B cell (primary cell): ENCODE measurements around the gene ZBTB47. TPM values are rescaled to one million over a fixed set of nuclear protein-coding genes. Genes with fewer than 3 reads are reported as not detected.

Experiments used
- ATAC-seq: fragments of 200-7000 bp; cut with Tn5 transposase; one replicate; pipeline ENCODE4 v1.10.0; 2021; ENCODE audit warnings: low read depth, mild to moderate bottlenecking, moderate number of reproducible peaks, moderate library complexity
- CTCF ChIA-PET: fragments of 350-600 bp; sonication (Branson Sonifier 250); formaldehyde crosslinking; loops from one replicate; lab custom pipeline; 2021; ENCODE audit warnings: antibody characterized with exemption, inconsistent platforms; lab: Charles Lee
- POLR2A ChIA-PET: fragments of 350-600 bp; sonication (Branson Sonifier 250); formaldehyde crosslinking; loops from one replicate; lab custom pipeline; 2021; ENCODE audit warnings: antibody characterized with exemption; lab: Charles Lee
- DNase-seq: peaks from one replicate; pipeline ENCODE4 v3.0.0; 2013
- H2AFZ ChIP-seq: 2 replicates; pipeline ENCODE4 v1.6.1; 2012; ENCODE audit warnings: mild to moderate bottlenecking, low read depth, low read length; ENCODE audit not compliant: insufficient read depth, poor library complexity, severe bottlenecking
- H3K27ac ChIP-seq, 2 donors: 1 replicate in 1 of 2; 2 replicates in 1 of 2; pipeline ENCODE4 v1.5.1; 2012 to 2013; ENCODE audit warnings: low read length in 2 of 2, mild to moderate bottlenecking in 2 of 2, moderate library complexity in 1 of 2
- H3K27me3 ChIP-seq, 4 experiments: fragments of 200-600 bp in 1 of 4; sonication (generic) in 1 of 4; replicated peaks in 1 of 4; 1 replicate in 2 of 4; 2 replicates in 2 of 4; pipeline versions ENCODE4 v1.6.1 to v1.7.0; 2013 to 2016; ENCODE audit warnings: low read length in 3 of 4, mild to moderate bottlenecking in 2 of 4, mixed read lengths in 1 of 4, moderate library complexity in 1 of 4; ENCODE audit not compliant: insufficient read depth in 4 of 4, control insufficient read depth in 3 of 4; ENCODE audit errors: control extremely low read depth in 1 of 4
- H3K36me3 ChIP-seq, 2 experiments: replicated peaks in 1 of 2; 1 replicate in 1 of 2; 2 replicates in 1 of 2; pipeline versions ENCODE4 v1.6.1 to v1.7.1; 2013; ENCODE audit warnings: low read length in 1 of 2; ENCODE audit not compliant: insufficient read depth in 2 of 2, control insufficient read depth in 1 of 2; ENCODE audit errors: control extremely low read depth in 1 of 2, extremely low read depth in 1 of 2
- H3K4me1 ChIP-seq, 2 donors: fragments of 200-600 bp in 1 of 2; sonication (generic) in 1 of 2; 1 replicate in 1 of 2; 2 replicates in 1 of 2; pipeline versions ENCODE4 v1.5.1 to v1.6.1; 2013 to 2017; ENCODE audit warnings: low read length in 2 of 2; ENCODE audit not compliant: control insufficient read depth in 2 of 2, insufficient read depth in 2 of 2
- H3K4me2 ChIP-seq: replicated peaks from 2 replicates; pipeline ENCODE3; 2012; ENCODE audit warnings: mild to moderate bottlenecking, low read depth, low read length; ENCODE audit not compliant: poor library complexity, severe bottlenecking
- H3K4me3 ChIP-seq, 5 experiments: fragments of 200-600 bp in 1 of 5; sonication (generic) in 1 of 5; 1 replicate in 3 of 5; 2 replicates in 2 of 5; pipeline versions ENCODE4 v1.5.1 to v1.7.0; 2011 to 2016; ENCODE audit warnings: low read length in 4 of 5, mild to moderate bottlenecking in 4 of 5, low read depth in 2 of 5, control low read depth in 1 of 5, moderate library complexity in 1 of 5; ENCODE audit not compliant: insufficient read depth in 1 of 5; ENCODE audit errors: control extremely low read depth in 1 of 5, extremely low read depth in 1 of 5
- H3K79me2 ChIP-seq: fragments of 200-600 bp; sonication (generic); one replicate; pipeline ENCODE4 v1.6.0; 2016; ENCODE audit warnings: low read length; ENCODE audit not compliant: control insufficient read depth, insufficient read depth
- H3K9ac ChIP-seq: fragments of 200-600 bp; sonication (generic); 2 replicates; pipeline ENCODE4 v1.6.1; 2017; ENCODE audit warnings: mild to moderate bottlenecking, low read length, moderate library complexity
- H3K9me3 ChIP-seq, 3 donors: one replicate each; pipeline versions ENCODE4 v1.6.1 to v1.7.1; 2013; ENCODE audit warnings: low read length in 2 of 3; ENCODE audit not compliant: control insufficient read depth in 2 of 3, insufficient read depth in 1 of 3; ENCODE audit errors: control extremely low read depth in 1 of 3
- H4K20me1 ChIP-seq: 2 replicates; pipeline ENCODE4 v1.6.0; 2012; ENCODE audit warnings: mild to moderate bottlenecking, low read length; ENCODE audit not compliant: insufficient read depth, control insufficient read depth, poor library complexity, severe bottlenecking
- H3K27ac Mint-ChIP-seq: one replicate; pipeline ENCODE4 v1.8.0; 2021; ENCODE audit warnings: mixed read lengths
- H3K27me3 Mint-ChIP-seq: one replicate; pipeline ENCODE4 v1.8.0; 2021; ENCODE audit warnings: mixed read lengths
- H3K4me1 Mint-ChIP-seq: one replicate; pipeline ENCODE4 v1.8.0; 2021; ENCODE audit warnings: mixed read lengths
- H3K4me3 Mint-ChIP-seq: one replicate; pipeline ENCODE4 v1.8.0; 2021; ENCODE audit warnings: mixed read lengths
- H3K9me3 Mint-ChIP-seq: one replicate; pipeline ENCODE4 v1.8.0; 2022; ENCODE audit warnings: mixed read lengths; ENCODE audit not compliant: insufficient read depth
- CTCF ChIP-seq: fragments of 200-600 bp; IDR thresholded peaks from one replicate; pipeline ENCODE4 v1.8.0; 2022; ENCODE audit warnings: antibody characterized with exemption, mild to moderate bottlenecking
- EZH2 ChIP-seq: IDR thresholded peaks from 2 replicates; pipeline ENCODE4 v1.6.1; 2012; ENCODE audit warnings: borderline replicate concordance, low read depth, mild to moderate bottlenecking, moderate library complexity, low read length; ENCODE audit not compliant: insufficient read depth, poor library complexity, severe bottlenecking
- WGBS: methylation state at CpG from one replicate; pipeline ENCODE4 v1.1.5; 2013; ENCODE audit warnings: missing lambda C conversion rate; ENCODE audit not compliant: insufficient coverage; 5-methylcytosine and 5-hydroxymethylcytosine counted together
- intact Hi-C: fragments of 100-400 bp; cut with micrococcal nuclease; formaldehyde crosslinking; loops from one replicate; pipeline ENCODE4 v1.10.0; 2022
- polyA plus RNA-seq: library from polyadenylated mRNA; depleted of rRNA; stranded (reverse); fragments of >200 nt; gene quantifications from 2 replicates; pipeline ENCODE4 v1.2.3, GENCODE V29; 2012
- total RNA-seq, 2 donors: library from RNA; stranded (reverse); fragments of 120-200 nt in 1 of 2; gene quantifications; 1 replicate in 1 of 2; 2 replicates in 1 of 2; pipeline versions ENCODE4 v1.2.3 to v1.2.4, GENCODE V29; 2013 to 2022

ZBTB47 gene
- total and polyA plus RNA-seq, 2 donors (not counting 1 experiment from before 2014, with no cell fraction given): 0.34 to 1.6 TPM

DNA sequence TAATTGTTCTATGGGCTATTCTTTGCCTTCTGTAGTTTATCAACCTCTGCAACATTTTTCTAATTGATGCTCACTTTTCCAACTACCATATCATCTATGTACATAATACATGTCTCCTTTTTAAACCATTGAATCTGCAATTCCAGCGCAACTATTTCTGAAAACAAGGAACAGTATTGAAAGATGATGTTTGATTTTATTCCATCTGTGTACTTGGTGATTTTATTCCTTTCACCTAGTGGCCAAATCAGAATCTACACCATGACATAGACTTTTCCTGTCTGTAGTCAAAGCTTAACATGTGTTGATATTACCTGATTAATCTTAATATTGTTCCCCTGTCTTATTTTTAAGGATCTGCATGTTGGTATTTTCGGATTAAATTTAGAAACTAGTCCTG, 40.0 kb upstream of the ZBTB47 start:
- Histone ChIP-seq H3K9ac (no peak overlapping the region), H3K79me2 (peaks cover 87% of the 10 kb centered on the region), H2AFZ (no peak overlapping the region), H3K4me2 (no peak overlapping the region), H3K9me3 (no peaks in the 10 kb centered on the region), H3K4me1 (peaks cover 2 to 18% of the 10 kb centered on the region in 2 donors), H3K36me3 (peaks cover 4 to 10% of the 10 kb centered on the region in 2 experiments), H3K4me3 (no peak overlapping the region), H3K27ac (peak overlapping the region in 1 of 2 donors; percentile 38), H3K27me3 (no peaks in the 10 kb centered on the region), H4K20me1 (peaks cover 80% of the 10 kb centered on the region)
- TF ChIP-seq EZH2 (no peak), CTCF (peak; percentile 69)
- Mint-ChIP-seq H3K27ac (no peak overlapping the region), H3K27me3 (no peaks in the 10 kb centered on the region), H3K4me3 (peak overlapping the region; percentile 0), H3K4me1 (peaks cover 35% of the 10 kb centered on the region), H3K9me3 (no peaks in the 10 kb centered on the region)
- WGBS: no CpG with 5 or more reads among the region's 2 CpGs
- DNase-seq (peak; percentile 35), ATAC-seq (no peak)
- POLR2A ChIA-PET: interaction anchor here (1.2 kb wide), 1 partner anchor 13 kb away, joined by 5 read pairs; the partner anchor contains the start of gene NKTR
- intact Hi-C loops: loop anchor here (5.0 kb wide), 1 partner anchor 41 kb away; no protein-coding TSS in a partner anchor
- CTCF ChIA-PET: interaction anchor here (0.7 to 2.7 kb wide), 9 partner anchors 8 to 66 kb away, joined by 3 to 13 read pairs (median 4); partner anchors contain the start of genes NKTR and SEC22C

DNA sequence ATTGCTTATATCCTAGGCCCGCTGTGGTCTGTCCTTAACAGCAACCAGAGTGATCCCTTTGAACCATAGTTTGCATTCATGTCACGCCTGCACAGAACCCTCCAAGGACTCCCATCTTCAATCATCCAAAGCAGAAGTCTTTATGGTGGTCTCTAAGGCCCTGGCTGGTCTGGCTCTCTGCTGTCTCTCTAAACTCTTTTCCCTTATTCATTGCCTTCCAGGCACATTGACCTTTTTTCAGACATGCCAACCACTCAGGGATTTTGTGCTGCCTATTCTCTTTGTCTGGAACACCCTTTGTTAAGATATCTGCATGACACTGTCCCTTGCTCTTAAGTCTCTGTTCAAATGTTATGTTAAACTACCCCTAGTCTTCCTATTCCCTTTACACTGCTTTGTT, 21.9 kb upstream of the ZBTB47 start:
- Histone ChIP-seq H3K36me3 (peaks cover 29 to 73% of the 10 kb centered on the region in 2 experiments), H4K20me1 (no peaks in the 10 kb centered on the region), H3K27ac (no peak overlapping the region), H3K4me2 (no peak overlapping the region), H3K9ac (no peak overlapping the region), H2AFZ (no peak overlapping the region), H3K79me2 (no peaks in the 10 kb centered on the region), H3K4me1 (no peaks in the 10 kb centered on the region), H3K9me3 (no peaks in the 10 kb centered on the region), H3K27me3 (no peaks in the 10 kb centered on the region), H3K4me3 (no peak overlapping the region)
- Mint-ChIP-seq H3K27me3 (no peaks in the 10 kb centered on the region), H3K27ac (no peak overlapping the region), H3K4me1 (no peaks in the 10 kb centered on the region), H3K9me3 (no peaks in the 10 kb centered on the region), H3K4me3 (no peak overlapping the region)
- ChIA-PET POLR2A (no interaction called here), CTCF (no interaction called here)
- no peak for DNase-seq
- WGBS: 89% methylated on average over 2 of the region's 2 CpGs
- TF ChIP-seq CTCF: no peak
- TF ChIP-seq EZH2: no peak
- intact Hi-C loops: no loop called here
- no peak for ATAC-seq
